GM15510 (cell line): Measurements from ENCODE around the gene FANCB.

Source experiments
- POLR2A ChIP-seq: IDR thresholded peaks from 3 replicates; pipeline ENCODE4 v1.6.1; 2011; ENCODE audit warnings: borderline replicate concordance; ENCODE audit not compliant: insufficient read length; ENCODE audit errors: extremely low read depth

FANCB gene

GRCh38 chrX:14872851-14873675 lies at the start of gene FANCB, which contains the start of gene MOSPD2:
Gene FANCB, minus strand, starts transcription at chrX:14873069. Its CDS starts 7,559 bp downstream, at chrX:14865510.
Gene MOSPD2, plus strand, starts transcription at chrX:14873421. Its CDS starts 108 bp downstream, at chrX:14873529.
- peak; percentile 41 for TF ChIP-seq POLR2A

- TF ChIP-seq POLR2A = no peak
These were observed 49.6 kb upstream of the FANCB start for GRCh38 chrX:14922437-14922836.

GRCh38 chrX:14920196-14920595 lies 47.3 kb upstream of the FANCB start:
- no peak for TF ChIP-seq POLR2A

GRCh38 chrX:14919407-14919806 lies 46.5 kb upstream of the FANCB start:
- TF ChIP-seq POLR2A = no peak

- no peak for TF ChIP-seq POLR2A
These were observed 43.3 kb upstream of the FANCB start for GRCh38 chrX:14916017-14916674.

- TF ChIP-seq POLR2A = no peak
These were observed 42.7 kb upstream of the FANCB start for GRCh38 chrX:14915596-14915995.

- no peak for TF ChIP-seq POLR2A
These were observed 40.4 kb upstream of the FANCB start for GRCh38 chrX:14913241-14913640.

GRCh38 chrX:14903891-14904290 lies 31.0 kb upstream of the FANCB start:
- no peak for TF ChIP-seq POLR2A

GRCh38 chrX:14902537-14902936 lies 29.7 kb upstream of the FANCB start:
- no peak for TF ChIP-seq POLR2A

GRCh38 chrX:14899607-14900006 lies 26.7 kb upstream of the FANCB start:
- TF ChIP-seq POLR2A = no peak

- no peak for TF ChIP-seq POLR2A
These were observed 24.2 kb upstream of the FANCB start for GRCh38 chrX:14897042-14897441.

GRCh38 chrX:14896273-14896672 lies 23.4 kb upstream of the FANCB start:
- TF ChIP-seq POLR2A = no peak

GRCh38 chrX:14886252-14886651 lies 13.4 kb upstream of the FANCB start:
- no peak for TF ChIP-seq POLR2A

GRCh38 chrX:14884714-14885113 lies 11.8 kb upstream of the FANCB start:
- no peak for TF ChIP-seq POLR2A

- TF ChIP-seq POLR2A = no peak
These were observed 11.0 kb upstream of the FANCB start for GRCh38 chrX:14883826-14884225.

- no peak for TF ChIP-seq POLR2A
These were observed 2.8 kb upstream of the FANCB start for GRCh38 chrX:14875624-14876023.
